ENCODE data around the gene FBXL16.

- TF ChIP-seq POLR2AphosphoS5 (IDR thresholded peaks at IDR 0.05): no peak
- TF ChIP-seq, protein P1, sequence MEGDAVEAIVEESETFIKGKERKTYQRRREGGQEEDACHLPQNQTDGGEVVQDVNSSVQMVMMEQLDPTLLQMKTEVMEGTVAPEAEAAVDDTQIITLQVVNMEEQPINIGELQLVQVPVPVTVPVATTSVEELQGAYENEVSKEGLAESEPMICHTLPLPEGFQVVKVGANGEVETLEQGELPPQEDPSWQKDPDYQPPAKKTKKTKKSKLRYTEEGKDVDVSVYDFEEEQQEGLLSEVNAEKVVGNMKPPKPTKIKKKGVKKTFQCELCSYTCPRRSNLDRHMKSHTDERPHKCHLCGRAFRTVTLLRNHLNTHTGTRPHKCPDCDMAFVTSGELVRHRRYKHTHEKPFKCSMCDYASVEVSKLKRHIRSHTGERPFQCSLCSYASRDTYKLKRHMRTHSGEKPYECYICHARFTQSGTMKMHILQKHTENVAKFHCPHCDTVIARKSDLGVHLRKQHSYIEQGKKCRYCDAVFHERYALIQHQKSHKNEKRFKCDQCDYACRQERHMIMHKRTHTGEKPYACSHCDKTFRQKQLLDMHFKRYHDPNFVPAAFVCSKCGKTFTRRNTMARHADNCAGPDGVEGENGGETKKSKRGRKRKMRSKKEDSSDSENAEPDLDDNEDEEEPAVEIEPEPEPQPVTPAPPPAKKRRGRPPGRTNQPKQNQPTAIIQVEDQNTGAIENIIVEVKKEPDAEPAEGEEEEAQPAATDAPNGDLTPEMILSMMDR (IDR thresholded peaks at IDR 0.05): no peak
Observed at GRCh38 chr16:670485-671352, 34.9 kb downstream of the FBXL16 start.

Measured in suprapubic skin (tissue), 3 donors.